ENCODE results near the gene ZNF219.

The ZNF219 gene

GRCh38 chr14:21068521-21069387 is 29.7 kb downstream of the ZNF219 start:
- peaks cover 3% of the 10 kb centered on the region for H3K36me3 Mint-ChIP-seq (ENCODE audit: insufficient read depth)
- peak overlapping the region; percentile 82 for H3K4me3 Mint-ChIP-seq
- peaks cover 94% of the 10 kb centered on the region for H3K27me3 Mint-ChIP-seq
- DNase-seq (ENCODE audit: low spot score in 2 of 2) (peak; percentile 42 to 44), ATAC-seq (replicated peaks; ENCODE audit: extremely low read depth, poor library complexity, severe bottlenecking) (peak; percentile 54)
- H3K9me3 Mint-ChIP-seq = no peaks in the 10 kb centered on the region
- peaks cover 34% of the 10 kb centered on the region for H3K4me1 Mint-ChIP-seq
- peak overlapping the region; percentile 76 for H3K27ac Mint-ChIP-seq (ENCODE audit: low read depth)

DNA sequence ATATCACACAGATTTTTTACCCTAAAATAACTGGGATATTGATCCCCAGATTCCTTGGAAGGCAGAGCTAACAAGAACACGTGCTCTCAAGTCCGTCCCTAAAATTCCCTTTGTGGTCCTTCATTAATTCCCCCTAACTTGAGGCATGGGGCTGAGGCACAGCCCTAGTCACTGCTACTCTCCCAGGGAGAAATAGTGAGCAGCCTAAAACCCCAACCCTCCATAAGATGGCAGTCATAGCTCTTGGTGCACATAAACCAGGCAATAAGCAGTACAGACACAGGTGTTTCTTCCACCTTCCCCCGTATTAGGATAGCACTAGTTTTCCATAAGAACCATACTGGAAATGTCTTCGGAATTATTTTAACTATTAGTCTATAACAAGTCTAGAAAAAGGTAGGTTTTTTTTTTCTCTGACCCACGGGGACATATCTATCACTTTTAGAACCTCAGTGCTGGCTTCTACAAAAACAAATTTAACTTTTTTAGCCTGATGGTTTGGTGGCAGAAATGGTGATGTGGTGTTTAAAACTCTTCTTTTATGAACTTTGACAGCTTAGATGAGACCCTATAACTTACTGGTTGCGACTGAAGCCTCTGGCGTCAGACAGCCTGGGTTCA is 31.5 kb downstream of the ZNF219 start:
- Mint-ChIP-seq H3K27me3 (peaks cover 94% of the 10 kb centered on the region), H3K36me3 (ENCODE audit: insufficient read depth) (peaks cover 3% of the 10 kb centered on the region), H3K4me3 (no peak overlapping the region), H3K9me3 (no peaks in the 10 kb centered on the region), H3K27ac (ENCODE audit: low read depth) (no peak overlapping the region), H3K4me1 (peaks cover 33% of the 10 kb centered on the region)
- ATAC-seq (replicated peaks; ENCODE audit: extremely low read depth, poor library complexity, severe bottlenecking) = no peak
- no peak for DNase-seq (ENCODE audit: low spot score in 2 of 2)

GRCh38 chr14:21063479-21063878 is 35.0 kb downstream of the ZNF219 start:
- H3K27ac Mint-ChIP-seq (ENCODE audit: low read depth) = no peak overlapping the region
- no peak for DNase-seq (ENCODE audit: low spot score in 2 of 2)
- H3K27me3 Mint-ChIP-seq = peaks cover 81% of the 10 kb centered on the region
- no peak overlapping the region for H3K4me3 Mint-ChIP-seq
- H3K4me1 Mint-ChIP-seq = peaks cover 3% of the 10 kb centered on the region
- no peaks in the 10 kb centered on the region for H3K36me3 Mint-ChIP-seq (ENCODE audit: insufficient read depth)
- no peaks in the 10 kb centered on the region for H3K9me3 Mint-ChIP-seq
- ATAC-seq (replicated peaks; ENCODE audit: extremely low read depth, poor library complexity, severe bottlenecking) = no peak

DNA sequence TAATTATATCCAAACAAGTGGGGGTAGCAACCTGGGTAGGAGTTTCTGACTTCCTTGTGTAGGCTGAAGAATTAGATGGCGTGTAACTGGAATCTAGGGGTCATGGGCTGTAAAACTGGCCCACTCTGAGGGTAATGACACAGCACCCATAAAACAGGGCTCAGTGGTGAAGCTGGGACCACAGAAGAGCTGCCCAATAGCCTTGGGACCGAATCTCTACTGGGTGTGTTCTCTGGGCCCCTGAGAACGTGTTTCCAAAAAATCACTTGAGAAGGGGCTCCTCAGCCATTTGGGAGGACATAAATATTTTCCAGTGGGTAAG is 37.1 kb downstream of the ZNF219 start:
- H3K4me3 Mint-ChIP-seq = no peak overlapping the region
- no peak for ATAC-seq (replicated peaks; ENCODE audit: extremely low read depth, poor library complexity, severe bottlenecking)

DNA sequence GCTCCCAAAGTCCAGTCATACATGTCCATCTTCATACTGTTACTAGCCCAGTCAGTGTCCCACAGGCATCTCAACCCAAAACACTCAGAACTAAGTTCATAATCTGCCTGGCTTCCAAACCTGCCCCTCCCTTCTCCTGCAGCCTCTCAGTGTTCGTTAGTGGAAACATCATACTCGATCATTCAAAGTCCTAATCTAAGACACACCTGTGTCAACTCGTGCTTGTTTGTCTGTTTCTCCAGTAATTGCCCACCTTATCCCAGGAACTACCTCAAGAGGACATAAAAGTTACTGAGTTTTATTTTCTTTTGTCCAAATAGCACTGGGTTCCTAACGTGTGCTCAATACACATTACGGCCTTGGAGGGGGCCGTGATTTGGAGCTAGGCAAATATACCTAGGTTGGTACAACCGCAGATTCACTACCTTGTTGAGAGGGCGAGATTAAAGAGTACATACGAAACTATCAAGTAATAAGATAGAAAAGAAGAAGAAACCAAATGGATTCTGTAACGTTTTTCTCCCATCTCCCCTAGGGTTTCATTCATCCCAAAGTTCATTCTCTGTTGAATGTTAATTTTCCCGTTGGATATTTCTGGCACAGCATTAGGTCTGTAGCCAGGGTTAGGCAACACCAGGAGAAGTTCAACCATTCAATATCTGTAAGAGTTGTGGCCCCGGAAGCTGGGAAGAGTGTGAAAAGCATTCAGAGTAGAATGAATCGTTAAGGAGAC is 37.7 kb downstream of the ZNF219 start:
- ATAC-seq (replicated peaks; ENCODE audit: extremely low read depth, poor library complexity, severe bottlenecking) = no peak
- H3K27ac Mint-ChIP-seq (ENCODE audit: low read depth) = no peak overlapping the region
- H3K36me3 Mint-ChIP-seq (ENCODE audit: insufficient read depth) = no peaks in the 10 kb centered on the region
- peaks cover 54% of the 10 kb centered on the region for H3K27me3 Mint-ChIP-seq
- no peaks in the 10 kb centered on the region for H3K9me3 Mint-ChIP-seq
- no peak overlapping the region for H3K4me3 Mint-ChIP-seq
- no peaks in the 10 kb centered on the region for H3K4me1 Mint-ChIP-seq
- DNase-seq (ENCODE audit: low spot score in 2 of 2) = no peak

More for the DNA sequence above, 37.1 kb downstream of the ZNF219 start:
- no peaks in the 10 kb centered on the region for H3K36me3 Mint-ChIP-seq (ENCODE audit: insufficient read depth)
- H3K27me3 Mint-ChIP-seq = peaks cover 59% of the 10 kb centered on the region
- no peak overlapping the region for H3K27ac Mint-ChIP-seq (ENCODE audit: low read depth)
- H3K4me1 Mint-ChIP-seq = no peaks in the 10 kb centered on the region
- no peak for DNase-seq (ENCODE audit: low spot score in 2 of 2)
- H3K9me3 Mint-ChIP-seq = no peaks in the 10 kb centered on the region

GRCh38 chr14:21059842-21060613 is 38.4 kb downstream of the ZNF219 start:
- no peak overlapping the region for H3K4me3 Mint-ChIP-seq
- no peaks in the 10 kb centered on the region for H3K9me3 Mint-ChIP-seq
- no peaks in the 10 kb centered on the region for H3K36me3 Mint-ChIP-seq (ENCODE audit: insufficient read depth)
- no peak for DNase-seq (ENCODE audit: low spot score in 2 of 2)
- no peak for ATAC-seq (replicated peaks; ENCODE audit: extremely low read depth, poor library complexity, severe bottlenecking)
- peaks cover 46% of the 10 kb centered on the region for H3K27me3 Mint-ChIP-seq
- no peak overlapping the region for H3K27ac Mint-ChIP-seq (ENCODE audit: low read depth)
- no peaks in the 10 kb centered on the region for H3K4me1 Mint-ChIP-seq

GRCh38 chr14:21058903-21059302 is 39.6 kb downstream of the ZNF219 start:
- no peak for DNase-seq (ENCODE audit: low spot score in 2 of 2)
- Mint-ChIP-seq H3K27me3 (peaks cover 41% of the 10 kb centered on the region), H3K9me3 (no peaks in the 10 kb centered on the region), H3K27ac (ENCODE audit: low read depth) (no peak overlapping the region), H3K36me3 (ENCODE audit: insufficient read depth) (no peaks in the 10 kb centered on the region), H3K4me1 (no peaks in the 10 kb centered on the region), H3K4me3 (no peak overlapping the region)
- ATAC-seq (replicated peaks; ENCODE audit: extremely low read depth, poor library complexity, severe bottlenecking) = no peak

- Mint-ChIP-seq H3K27me3 (peaks cover 33% of the 10 kb centered on the region), H3K9me3 (no peaks in the 10 kb centered on the region), H3K4me1 (no peaks in the 10 kb centered on the region), H3K4me3 (no peak within 1 kb of the TSS), H3K27ac (ENCODE audit: low read depth) (no peak within 1 kb of the TSS), H3K36me3 (ENCODE audit: insufficient read depth) (no peaks in the 10 kb centered on the region)
- ATAC-seq (replicated peaks; ENCODE audit: extremely low read depth, poor library complexity, severe bottlenecking) = no peak
- DNase-seq (ENCODE audit: low spot score in 2 of 2) = no peak
Measured at GRCh38 chr14:21057803-21058675, 40.4 kb downstream of the ZNF219 start, which contains the start of gene RNASE8. Gene RNASE8 (plus strand): TSS chr14:21057822. CDS start chr14:21057893, 71 bp downstream.

GRCh38 chr14:21056520-21057163 is 41.8 kb downstream of the ZNF219 start:
- H3K27me3 Mint-ChIP-seq = peaks cover 22% of the 10 kb centered on the region
- H3K4me1 Mint-ChIP-seq = no peaks in the 10 kb centered on the region
- ATAC-seq (replicated peaks; ENCODE audit: extremely low read depth, poor library complexity, severe bottlenecking) (no peak), DNase-seq (ENCODE audit: low spot score in 2 of 2) (no peak)
- H3K9me3 Mint-ChIP-seq = no peaks in the 10 kb centered on the region
- no peak overlapping the region for H3K27ac Mint-ChIP-seq (ENCODE audit: low read depth)
- H3K36me3 Mint-ChIP-seq (ENCODE audit: insufficient read depth) = no peaks in the 10 kb centered on the region
- H3K4me3 Mint-ChIP-seq = no peak overlapping the region

GRCh38 chr14:21055432-21056117 is 42.9 kb downstream of the ZNF219 start:
- Mint-ChIP-seq H3K9me3 (no peaks in the 10 kb centered on the region), H3K27me3 (peaks cover 13% of the 10 kb centered on the region), H3K4me3 (no peak overlapping the region), H3K27ac (ENCODE audit: low read depth) (no peak overlapping the region), H3K36me3 (ENCODE audit: insufficient read depth) (no peaks in the 10 kb centered on the region), H3K4me1 (no peaks in the 10 kb centered on the region)
- DNase-seq (ENCODE audit: low spot score in 2 of 2) (no peak), ATAC-seq (replicated peaks; ENCODE audit: extremely low read depth, poor library complexity, severe bottlenecking) (no peak)

DNA sequence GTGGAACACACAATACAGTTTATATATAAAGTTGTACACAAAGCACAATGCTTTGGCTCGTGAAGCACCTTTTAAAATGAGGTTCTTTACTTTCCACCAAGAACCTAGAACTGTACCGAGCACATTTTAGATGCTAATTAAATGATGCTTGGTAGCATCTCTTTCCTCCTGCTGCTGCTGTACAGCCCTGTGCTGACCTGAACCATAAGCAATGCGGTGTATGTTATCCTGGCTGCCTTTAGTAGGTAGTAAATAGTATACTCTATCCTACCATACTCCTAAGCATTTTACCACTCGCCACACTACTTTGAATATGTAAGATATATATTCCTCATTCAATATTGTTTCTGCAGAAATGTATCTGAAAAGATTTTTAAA is 43.7 kb downstream of the ZNF219 start:
- DNase-seq (ENCODE audit: low spot score in 2 of 2) = no peak
- no peak for ATAC-seq (replicated peaks; ENCODE audit: extremely low read depth, poor library complexity, severe bottlenecking)
- H3K4me3 Mint-ChIP-seq = no peak overlapping the region
- no peaks in the 10 kb centered on the region for H3K9me3 Mint-ChIP-seq
- H3K36me3 Mint-ChIP-seq (ENCODE audit: insufficient read depth) = no peaks in the 10 kb centered on the region
- H3K27ac Mint-ChIP-seq (ENCODE audit: low read depth) = no peak overlapping the region
- peaks cover 5% of the 10 kb centered on the region for H3K27me3 Mint-ChIP-seq
- H3K4me1 Mint-ChIP-seq = no peaks in the 10 kb centered on the region
